WTC11 (cell line): ENCODE measurements around the gene KBTBD2.

Experiments
- CTCF ChIP-seq: fragments of 200-600 bp; IDR thresholded peaks from 2 replicates; pipeline ENCODE4 v1.8.0; 2022; ENCODE audit warnings: antibody characterized with exemption
- E2F5 ChIP-seq: sonication (generic); formaldehyde crosslinking; IDR thresholded peaks from 2 replicates; pipeline ENCODE4 v1.8.1; 2022; ENCODE audit warnings: mild to moderate bottlenecking, moderate library complexity, missing genetic modification reagents
- FOXP1 ChIP-seq: sonication (generic); formaldehyde crosslinking; IDR thresholded peaks from 2 replicates; pipeline ENCODE4 v1.8.0; 2022; ENCODE audit warnings: missing genetic modification reagents, mild to moderate bottlenecking, moderate library complexity, borderline replicate concordance
- GTF2I ChIP-seq: fragments of 250-450 bp; sonication (Bioruptor Pico); conservative IDR thresholded peaks from 2 replicates; pipeline ENCODE4 v1.4.0; 2021; ENCODE audit warnings: mild to moderate bottlenecking
- MLX ChIP-seq: sonication (generic); formaldehyde crosslinking; IDR thresholded peaks from 2 replicates; pipeline ENCODE4 v1.8.1; 2023; ENCODE audit warnings: mild to moderate bottlenecking, missing genetic modification reagents, moderate library complexity
- MYBL2 ChIP-seq: sonication (generic); formaldehyde crosslinking; IDR thresholded peaks from 2 replicates; pipeline ENCODE4 v1.8.1; 2023; ENCODE audit warnings: mild to moderate bottlenecking, moderate library complexity, missing genetic modification reagents
- TCF7 ChIP-seq: sonication (generic); formaldehyde crosslinking; IDR thresholded peaks from 2 replicates; pipeline ENCODE4 v1.8.0; 2022; ENCODE audit warnings: mild to moderate bottlenecking, low read depth, missing genetic modification reagents, moderate library complexity
- USF1 ChIP-seq: sonication (generic); formaldehyde crosslinking; IDR thresholded peaks from 2 replicates; pipeline ENCODE4 v1.8.0; 2022; ENCODE audit warnings: mild to moderate bottlenecking, missing genetic modification reagents
- USF2 ChIP-seq: sonication (generic); formaldehyde crosslinking; IDR thresholded peaks from 2 replicates; pipeline ENCODE4 v1.8.1; 2023; ENCODE audit warnings: mild to moderate bottlenecking, missing genetic modification reagents, moderate library complexity
- ZNF425 ChIP-seq: fragments of 250-450 bp; sonication (Bioruptor Pico); conservative IDR thresholded peaks from 2 replicates; pipeline ENCODE4 v1.9.0; 2021; ENCODE audit warnings: mild to moderate bottlenecking

GRCh38 chr7:32860090-32860489, 31.5 kb downstream of the KBTBD2 start:
- TF ChIP-seq CTCF (no peak), GTF2I (CRISPR knock-in tag) (no peak), TCF7 (CRISPR knock-in tag) (no peak), USF1 (no peak), MYBL2 (no peak), FOXP1 (no peak), USF2 (no peak), ZNF425 (CRISPR knock-in tag) (no peak), MLX (CRISPR knock-in tag) (no peak), E2F5 (CRISPR knock-in tag) (no peak)
